Muscle of back (tissue), 13 donors: ENCODE measurements around the gene GJD4. TPM values are rescaled to one million over a fixed set of nuclear protein-coding genes. Genes with fewer than 3 reads are reported as not detected.
A peak's percentile ranks its signal among the peaks of the same experiment; 100 is the strongest.

ENCODE experiments used
- DNase-seq, 3 donors: peaks; one replicate each; pipeline versions ENCODE4 v3.0.0 to v3.0.0-alpha.2; 2013
- long read RNA-seq, 9 donors: transcript quantifications; one replicate each; lab custom pipeline, GENCODE V29; 2026
- polyA plus RNA-seq, 10 donors: library from polyadenylated mRNA; unstranded; fragments of 120-200 nt; gene quantifications; one replicate each; pipeline ENCODE4 v1.2.1, GENCODE V29; 2013; ENCODE audit not compliant: insufficient read length in 10 of 10

Gene GJD4, protein sequence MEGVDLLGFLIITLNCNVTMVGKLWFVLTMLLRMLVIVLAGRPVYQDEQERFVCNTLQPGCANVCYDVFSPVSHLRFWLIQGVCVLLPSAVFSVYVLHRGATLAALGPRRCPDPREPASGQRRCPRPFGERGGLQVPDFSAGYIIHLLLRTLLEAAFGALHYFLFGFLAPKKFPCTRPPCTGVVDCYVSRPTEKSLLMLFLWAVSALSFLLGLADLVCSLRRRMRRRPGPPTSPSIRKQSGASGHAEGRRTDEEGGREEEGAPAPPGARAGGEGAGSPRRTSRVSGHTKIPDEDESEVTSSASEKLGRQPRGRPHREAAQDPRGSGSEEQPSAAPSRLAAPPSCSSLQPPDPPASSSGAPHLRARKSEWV
- polyA plus RNA-seq = 1 to 10 TPM in 9 of 10 donors, not detected in 1; 1.6 to 7.3 (median 2.8) TPM
- long read RNA-seq, donor 1, partial matches to known transcripts = 0 of 3 reads
- long read RNA-seq, donor 1, other reads (novel, unspliced or antisense) = 0 of 3 reads
- long read RNA-seq, donor 2, partial matches to known transcripts = 0 of 2 reads
- long read RNA-seq, donor 2, other reads (novel, unspliced or antisense) = 0 of 2 reads
- long read RNA-seq, donor 3 = 0 reads
- long read RNA-seq, donor 4, partial matches to known transcripts = 0 of 1 reads
- long read RNA-seq, donor 4, other reads (novel, unspliced or antisense) = 0 of 1 reads
- long read RNA-seq, donor 5 = 0 reads
- long read RNA-seq, donor 6, partial matches to known transcripts = 0 of 1 reads
- long read RNA-seq, donor 6, other reads (novel, unspliced or antisense) = 0 of 1 reads
- long read RNA-seq, donor 7, partial matches to known transcripts = 0 of 1 reads
- long read RNA-seq, donor 7, other reads (novel, unspliced or antisense) = 0 of 1 reads
- long read RNA-seq, donor 8 = 0 reads
- long read RNA-seq, donor 9 = 0 reads

DNA sequence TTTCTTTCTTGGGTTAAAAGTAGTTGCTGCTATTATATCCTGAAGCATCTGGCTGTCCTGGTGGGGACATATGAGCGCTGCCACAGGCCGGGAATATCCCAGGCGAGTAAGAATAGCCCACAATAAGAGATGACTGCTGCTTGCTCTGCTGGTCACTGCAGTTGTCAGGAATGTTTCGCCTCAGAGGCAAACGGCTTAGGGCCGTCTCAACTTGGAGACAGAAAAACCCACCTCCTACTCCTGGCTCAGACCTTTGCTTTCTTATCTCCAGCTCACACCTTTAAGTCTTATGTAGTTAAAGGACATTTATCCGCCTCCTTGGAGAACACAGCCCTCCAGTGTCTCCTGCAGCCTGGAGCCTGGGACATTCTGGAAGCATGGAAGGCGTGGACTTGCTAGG lies at the start of gene GJD4:
Gene GJD4 (plus strand): TSS at position 151 of the 400 bp plus-strand sequence. CDS start 227 bp downstream, at position 378.
- peak in 2 of 3 donors; percentile 14 to 26 for DNase-seq

DNA sequence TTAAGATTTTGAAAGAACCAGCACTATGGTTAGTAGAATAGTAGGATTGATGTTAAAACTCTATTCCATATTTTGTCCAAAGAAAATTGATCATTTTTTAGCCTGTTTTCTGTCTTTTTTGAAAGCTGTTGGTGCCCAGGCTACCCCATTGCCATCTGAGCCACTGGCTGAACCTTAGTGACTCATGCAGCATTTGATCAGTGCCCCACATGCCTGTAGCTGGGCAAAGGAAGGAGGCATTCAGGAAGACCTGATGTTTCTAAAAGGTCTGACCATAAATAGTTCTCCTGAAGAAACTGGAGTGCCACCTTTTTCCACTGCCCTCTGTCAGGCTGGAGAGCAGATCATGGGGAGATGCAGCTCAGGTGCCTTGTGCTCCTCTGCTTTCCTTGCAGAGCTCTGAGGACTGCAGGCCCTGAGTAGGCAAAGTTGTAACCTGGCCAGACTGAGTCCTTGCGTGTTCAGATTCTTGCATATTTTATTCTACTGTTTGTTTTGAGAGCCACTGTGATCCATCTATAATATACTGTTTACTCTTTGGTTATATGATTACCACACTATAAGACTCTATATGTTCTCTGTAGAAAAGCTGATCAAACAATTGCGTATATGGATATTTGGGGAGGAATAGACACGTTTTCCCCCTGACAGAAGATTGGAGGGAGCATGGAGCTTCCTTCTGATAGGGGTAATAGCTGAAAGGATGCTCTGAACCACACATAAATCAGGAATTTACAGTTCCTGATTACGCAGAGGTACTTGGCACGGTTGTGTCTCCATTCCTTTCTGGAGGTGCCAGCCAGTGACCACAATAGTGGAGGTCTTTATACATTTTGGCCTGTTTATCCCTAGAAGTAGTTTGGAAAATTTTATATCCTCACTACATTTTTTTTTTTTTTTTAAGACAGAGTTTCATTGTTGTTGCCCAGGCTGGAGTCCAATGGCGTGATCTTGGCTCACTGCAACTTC lies 48.9 kb upstream of the GJD4 start:
- no peak for DNase-seq

DNA sequence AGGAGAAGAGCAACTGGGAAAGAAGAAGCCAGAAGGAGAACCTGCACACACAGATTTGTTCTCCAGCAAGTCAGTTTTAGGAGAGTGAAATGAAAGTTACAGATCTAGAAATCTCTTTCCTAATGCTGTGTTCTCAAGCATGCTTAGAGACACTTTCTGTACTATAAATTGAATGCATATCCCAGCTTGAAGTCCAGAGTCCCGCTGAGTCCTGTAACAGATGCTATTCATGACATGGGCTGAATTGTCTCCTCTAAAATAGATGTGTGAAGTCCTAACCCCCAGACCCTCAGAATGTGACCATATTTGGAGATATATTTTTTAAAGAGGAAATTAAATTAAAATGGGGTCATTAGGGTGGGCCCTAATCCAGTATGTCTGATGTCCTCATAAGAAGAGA lies 46.9 kb upstream of the GJD4 start:
- no peak for DNase-seq

DNA sequence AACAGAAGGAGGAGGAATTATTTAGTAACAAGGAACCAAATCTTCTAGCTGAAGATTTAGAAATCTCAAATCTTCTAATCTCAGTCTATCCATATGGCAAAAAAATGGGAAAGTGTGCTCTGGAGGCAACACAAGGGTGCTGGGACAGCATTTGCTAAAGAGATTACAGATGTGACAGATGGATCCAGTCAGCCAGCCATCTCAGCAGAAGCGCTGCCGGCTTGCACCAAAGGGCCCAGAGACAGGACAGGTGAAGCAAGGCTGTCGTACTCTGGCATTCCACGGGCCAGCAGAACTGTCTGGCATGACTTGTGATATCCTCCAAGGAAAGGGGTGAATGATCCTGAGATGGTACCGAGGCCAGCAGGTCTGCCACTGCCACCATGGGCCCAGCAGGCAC lies 45.7 kb upstream of the GJD4 start:
- no peak for DNase-seq

DNA sequence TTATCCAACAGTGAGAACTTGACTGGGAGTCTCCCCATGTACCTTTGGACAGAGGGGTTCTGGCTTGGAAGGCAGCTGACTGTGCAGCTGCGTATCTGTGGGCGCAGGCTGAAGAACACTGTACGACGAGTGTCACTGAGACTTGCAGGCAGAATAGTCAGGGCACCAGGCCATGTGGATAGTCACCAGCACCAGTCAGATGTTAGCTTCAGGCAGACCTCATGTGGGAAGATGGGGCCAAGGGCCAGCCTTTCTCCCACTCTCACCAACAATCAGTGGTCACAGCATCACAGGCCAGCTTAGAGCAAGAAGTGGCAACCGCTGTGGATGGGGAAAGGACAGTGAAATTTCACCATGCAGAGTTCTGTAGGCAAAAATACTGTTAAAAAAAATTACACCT lies 43.4 kb upstream of the GJD4 start:
- DNase-seq = no peak

DNA sequence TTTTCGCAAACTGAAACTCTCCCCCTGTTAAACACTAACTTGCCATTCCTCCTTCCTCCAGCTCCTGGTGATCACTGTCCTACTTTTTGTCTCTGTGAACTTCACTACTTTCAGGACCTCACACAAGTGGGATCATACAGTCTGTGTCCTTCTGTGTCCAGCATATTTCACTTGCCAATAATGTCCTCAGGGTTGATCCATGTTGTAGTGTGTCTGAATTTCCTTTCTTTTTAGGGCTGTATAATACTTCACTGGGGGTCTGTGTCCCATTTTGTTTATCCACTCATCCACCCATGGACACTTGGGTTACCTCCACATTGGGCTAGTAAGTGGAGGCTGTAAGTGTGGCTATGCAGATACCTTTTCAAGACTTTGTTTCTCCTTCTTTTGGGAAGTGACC lies 42.7 kb upstream of the GJD4 start:
- no peak for DNase-seq

DNA sequence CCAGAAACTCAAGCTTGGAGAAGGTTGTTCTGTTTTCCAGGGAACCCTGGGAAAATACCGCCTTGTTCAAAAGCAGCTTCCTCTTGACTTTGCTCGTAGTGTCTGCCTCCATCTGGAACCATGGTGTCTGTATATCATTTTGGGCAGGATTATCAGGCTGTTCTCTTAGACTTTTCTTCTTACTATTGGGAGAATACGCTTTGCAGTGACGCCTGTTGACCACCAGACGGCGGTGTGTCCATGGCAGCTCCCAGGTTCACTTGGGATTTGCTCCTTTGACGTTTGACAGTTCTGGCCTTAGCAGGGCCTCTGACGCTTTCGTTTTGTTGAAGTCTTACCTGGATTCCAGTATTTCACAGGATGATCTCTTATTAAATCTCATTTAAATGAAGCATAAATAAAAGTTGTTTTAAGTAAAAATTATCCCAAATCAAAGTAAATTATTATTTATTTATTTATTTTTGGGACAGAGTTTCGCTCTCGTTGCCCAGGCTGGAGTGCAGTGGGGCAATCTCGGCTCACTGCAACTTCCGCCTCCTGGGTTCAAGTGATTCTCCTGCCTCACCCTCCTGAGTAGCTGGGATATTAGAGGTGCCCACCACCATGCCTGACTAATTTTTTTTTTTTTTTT lies 41.8 kb upstream of the GJD4 start:
- DNase-seq = peak in 2 of 3 donors; percentile 67 to 79

DNA sequence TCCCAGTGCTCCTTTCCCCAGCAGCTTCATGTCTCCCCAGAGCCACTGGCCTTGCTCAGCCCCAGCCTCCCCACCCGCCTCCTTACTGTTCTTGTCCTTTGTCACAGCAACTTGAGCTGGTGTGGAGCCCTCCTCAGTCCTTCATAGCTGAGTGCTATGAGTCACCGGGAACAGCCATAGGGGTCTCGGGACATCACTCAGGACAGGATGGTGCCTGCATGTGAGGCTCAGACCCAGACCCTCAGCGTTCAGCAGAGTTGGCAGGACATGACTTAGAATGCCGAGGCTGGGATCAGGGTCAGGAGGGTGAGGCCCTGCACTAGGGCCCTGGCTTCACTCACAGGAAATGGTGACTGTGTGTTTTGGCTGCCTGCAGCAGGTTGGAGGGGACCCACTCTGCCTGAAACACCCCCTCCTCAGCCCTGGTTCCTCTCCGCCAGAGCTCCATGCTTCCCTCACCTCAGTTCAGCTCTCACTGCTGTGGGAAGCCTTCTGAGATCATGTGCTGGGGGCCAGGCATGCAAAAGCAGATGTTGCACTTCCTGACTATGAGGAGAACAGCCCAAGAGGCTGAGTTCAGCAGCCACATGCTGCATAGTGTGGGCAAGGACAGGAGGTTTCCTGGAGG lies 40.7 kb upstream of the GJD4 start:
- peak in 1 of 3 donors; percentile 73 for DNase-seq

DNA sequence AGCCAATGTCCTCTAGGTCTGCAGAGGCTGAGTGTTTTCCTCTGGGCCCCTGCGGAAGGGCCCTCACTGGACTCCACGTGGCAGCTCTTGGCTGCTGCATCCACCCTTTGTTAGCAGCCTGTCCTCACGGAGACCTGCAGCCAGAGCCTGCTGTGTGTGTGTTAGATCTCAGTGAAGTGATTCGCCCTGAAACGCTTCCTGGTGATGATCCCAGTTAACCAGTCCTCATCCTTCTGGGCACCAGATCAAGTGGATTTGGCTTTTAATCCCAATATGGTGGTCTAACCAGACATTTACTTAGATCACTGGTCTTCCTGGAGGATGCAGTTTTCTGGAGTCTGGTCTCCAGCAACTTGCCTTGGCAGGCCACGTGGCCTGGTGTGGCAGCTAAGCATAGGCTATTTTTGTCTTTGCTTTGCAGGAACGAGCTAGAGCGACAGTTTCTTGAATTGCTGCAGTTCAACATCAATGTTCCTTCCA lies 39.5 kb upstream of the GJD4 start:
- peak in 1 of 3 donors; percentile 54 for DNase-seq

DNA sequence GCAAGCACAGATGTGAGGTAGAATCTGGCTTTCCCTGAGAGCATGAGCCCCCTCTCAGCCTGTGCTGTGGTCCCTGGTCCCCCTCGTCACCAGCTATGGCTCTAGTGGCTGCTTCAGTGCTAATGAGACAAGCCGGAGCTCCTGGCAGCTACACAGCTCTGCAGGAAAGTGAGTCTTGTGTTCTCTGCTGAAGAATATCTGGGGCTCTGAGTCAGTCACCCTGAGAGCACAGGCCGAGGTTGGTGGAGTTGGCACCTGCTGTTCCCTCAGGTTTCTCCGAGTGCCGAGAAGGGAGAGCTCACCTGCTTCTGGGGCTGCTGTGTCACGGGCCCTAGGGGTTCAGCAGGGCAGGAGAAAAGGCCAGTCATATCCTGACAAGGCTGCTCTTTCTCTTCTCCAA lies 37.2 kb upstream of the GJD4 start:
- DNase-seq = no peak

DNA sequence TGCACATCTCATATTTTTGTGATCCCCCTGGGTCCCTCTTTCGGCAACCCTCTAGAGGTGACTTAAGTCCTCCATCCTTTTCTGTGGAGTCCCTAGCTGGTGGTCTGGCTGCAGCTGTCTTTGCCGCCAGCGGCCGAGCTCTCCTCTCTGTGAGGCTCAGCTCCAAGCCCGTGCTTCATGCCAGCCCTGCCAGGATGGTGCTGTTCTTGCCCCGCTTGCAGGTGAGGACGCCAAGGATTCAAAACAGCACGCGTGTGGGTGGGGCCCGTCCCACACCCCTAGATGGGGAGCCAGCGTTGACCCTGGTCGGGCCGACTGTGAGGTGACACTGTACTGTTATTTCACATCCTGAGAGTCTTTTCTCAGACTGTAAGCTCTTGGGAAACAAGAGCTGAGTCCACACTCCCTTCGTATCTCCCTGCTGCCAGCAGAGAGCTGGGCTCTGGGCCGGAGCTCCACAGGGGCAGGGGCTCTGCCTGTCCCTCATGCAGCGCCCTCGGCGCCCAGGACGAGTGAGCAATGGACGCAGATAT lies 36.6 kb upstream of the GJD4 start:
- DNase-seq = no peak

DNA sequence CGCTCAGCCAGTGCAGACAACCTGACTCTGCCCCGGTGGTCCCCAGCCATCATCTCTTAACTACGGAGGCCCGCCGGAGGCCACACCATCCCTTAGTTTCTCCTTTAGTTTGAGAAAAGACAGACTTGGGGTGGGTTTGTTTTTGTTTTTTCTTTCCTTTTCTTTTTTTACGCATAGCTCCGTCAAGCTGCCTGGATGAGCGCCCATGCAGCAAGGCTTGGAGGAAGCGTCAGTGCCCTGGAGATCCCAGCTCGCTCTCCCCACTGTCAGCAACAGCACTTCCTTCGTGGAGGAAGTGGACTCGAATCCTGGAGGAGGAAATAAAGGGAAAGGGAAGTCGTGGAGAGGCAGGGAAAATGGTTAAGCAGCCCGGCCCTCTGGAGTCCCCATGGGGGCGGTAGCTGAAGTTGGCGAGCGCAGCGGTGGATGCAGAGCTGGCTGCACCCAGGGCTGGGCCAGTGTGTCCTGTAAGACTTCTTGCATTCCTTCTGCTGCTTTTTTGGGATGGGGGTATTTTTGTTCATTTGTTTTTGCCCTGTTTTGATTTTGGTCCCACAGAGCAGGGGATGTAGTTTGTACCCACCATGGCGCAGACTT lies 35.9 kb upstream of the GJD4 start:
- peak in 1 of 3 donors; percentile 44 for DNase-seq

DNA sequence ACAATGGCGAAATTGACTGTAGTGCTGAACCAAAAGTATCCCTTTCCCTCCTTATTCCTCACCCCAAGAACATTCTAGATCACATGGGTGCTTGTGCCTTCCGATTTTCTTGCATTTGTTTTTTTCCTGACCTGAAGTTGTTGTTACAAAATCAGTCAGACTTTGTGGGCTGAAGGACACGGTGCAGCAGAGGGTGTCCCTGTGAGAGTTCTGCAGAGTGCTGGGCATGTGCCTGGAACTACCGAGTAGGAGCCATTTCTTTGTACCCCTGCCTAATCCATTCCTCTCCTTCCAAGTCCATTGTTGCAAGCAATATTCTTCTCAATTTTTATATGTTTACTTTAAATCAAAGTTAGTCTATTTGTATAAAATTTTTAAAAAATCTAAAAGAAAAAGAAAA lies 35.3 kb upstream of the GJD4 start:
- DNase-seq = no peak

DNA sequence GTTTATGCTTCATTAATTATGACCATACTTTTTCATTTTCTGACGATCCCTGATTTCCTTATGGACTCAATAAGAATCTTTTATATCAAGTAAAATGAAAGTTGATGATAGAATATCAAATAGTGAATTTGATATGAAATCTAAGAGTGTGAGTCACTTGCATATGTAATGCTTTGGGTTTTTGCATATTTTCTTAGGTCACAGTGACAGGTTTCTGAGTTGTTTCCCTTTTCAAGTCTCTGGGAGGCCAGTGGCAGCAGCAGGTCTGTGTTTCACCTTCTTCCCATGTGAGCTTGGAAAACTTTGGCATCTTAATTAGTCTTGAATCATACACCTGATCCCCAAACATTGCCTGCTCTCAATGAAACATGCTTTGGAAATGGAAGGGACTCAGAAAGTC lies 34.7 kb upstream of the GJD4 start:
- no peak for DNase-seq

DNA sequence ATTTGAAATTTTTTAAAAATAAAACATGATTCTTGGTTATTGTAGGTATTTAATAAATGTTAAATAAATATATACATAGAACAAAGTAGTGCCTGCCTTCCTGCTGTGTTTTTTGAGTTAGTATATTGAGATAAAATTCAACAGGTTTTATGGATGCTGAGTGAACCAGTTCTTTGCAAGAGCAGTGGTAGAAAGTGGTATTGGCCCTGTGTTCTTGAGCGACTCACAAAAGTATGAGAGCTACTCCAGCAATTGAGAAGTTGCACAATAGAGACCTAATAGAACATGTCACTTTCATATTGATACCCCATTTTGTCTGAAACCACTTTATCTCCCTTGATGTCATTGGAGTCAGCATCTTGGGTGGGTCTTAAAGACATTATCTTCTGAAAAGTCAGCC lies 32.6 kb upstream of the GJD4 start:
- DNase-seq = no peak

DNA sequence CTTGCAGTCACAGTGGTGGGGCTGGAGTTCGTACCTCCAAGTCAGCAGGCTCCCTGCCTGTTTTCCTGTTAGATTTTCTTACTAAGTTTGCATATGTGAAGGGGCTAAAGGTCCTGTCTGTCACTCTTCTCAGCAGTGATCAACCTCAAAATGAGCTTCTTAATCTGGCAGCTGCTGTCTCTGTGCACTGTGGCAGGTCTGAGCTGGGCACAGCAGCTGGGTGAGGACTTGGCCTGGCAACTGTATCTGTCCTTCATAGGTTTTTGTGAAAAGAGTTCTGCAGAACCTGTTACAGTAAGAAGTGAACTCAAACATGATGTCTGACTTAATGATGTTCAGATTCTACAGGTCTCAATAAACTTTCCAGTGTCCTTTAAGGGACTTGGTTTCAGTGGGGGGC lies 31.3 kb upstream of the GJD4 start:
- no peak for DNase-seq

DNA sequence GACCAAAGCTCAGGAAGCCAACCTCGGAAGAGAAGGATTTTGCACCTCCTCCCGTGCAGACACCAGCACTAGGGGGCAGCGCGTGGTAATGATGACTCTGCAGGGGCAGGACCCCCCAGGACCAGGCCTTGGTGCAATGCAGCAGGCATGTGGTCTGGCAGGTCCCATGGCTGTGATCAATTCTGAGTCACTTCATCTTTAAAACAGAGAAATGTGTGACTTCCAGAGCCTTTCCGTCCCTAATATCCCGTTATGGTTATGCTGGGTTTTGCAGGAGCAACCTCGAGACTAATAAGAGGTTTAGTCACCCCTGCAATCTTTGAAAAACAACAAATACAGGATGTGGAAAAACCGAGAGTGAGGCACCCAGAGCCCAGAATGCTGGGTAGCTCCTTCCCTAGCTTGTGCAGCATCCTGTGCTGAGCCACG lies 30.2 kb upstream of the GJD4 start:
- DNase-seq = peak in 1 of 3 donors; percentile 68

DNA sequence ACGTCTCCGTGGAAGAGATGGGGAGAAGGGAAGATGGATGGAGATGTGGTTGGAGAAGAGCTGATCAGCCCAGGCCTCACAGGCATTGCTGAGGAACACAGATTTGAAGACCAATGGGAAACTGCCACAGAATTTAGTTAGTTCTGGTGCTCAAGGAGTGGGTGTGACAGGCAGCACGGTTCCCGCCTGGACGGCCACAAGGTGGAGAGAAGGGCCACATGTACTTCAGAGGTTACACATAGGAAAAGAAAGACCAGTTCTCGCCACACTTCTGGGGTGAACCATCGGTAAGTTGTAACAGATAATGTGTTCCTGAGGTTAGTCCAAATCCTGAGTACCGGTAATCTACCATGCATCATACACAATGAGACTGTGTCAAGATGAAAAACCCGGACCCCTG lies 29.5 kb upstream of the GJD4 start:
- no peak for DNase-seq

DNA sequence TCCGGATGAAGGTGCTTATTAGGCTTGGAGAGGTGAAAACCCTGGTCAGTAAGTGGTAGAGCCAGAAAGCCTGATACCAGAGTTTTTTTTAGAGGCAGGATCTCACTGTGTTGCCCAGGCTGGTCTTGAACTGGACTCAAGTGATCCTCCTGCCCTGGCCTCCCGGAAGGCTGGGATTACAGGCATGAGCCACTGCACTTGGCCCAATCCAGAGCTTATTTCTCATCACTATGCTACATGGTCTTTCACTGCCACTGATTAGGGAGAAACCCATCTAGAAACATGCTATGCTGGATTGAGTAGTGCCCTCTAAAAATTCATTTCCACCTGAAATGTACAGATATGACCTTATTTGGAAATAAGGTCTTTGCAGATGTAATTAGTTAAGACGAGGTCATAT lies 28.4 kb upstream of the GJD4 start:
- no peak for DNase-seq
